SKM-1 treated with dmso at 0.1 percent for 144 hours (cell line): Measurements from ENCODE around the gene CDH7.

Source experiments
- DNase-seq: peaks from one replicate; lab custom pipeline; 2025; ENCODE audit not compliant: unreplicated experiment; lab: John Stamatoyannopoulos, UW

CDH7 gene

GRCh38 chr18:65768120-65768778, 17.4 kb downstream of the CDH7 start:
- no peak for DNase-seq

GRCh38 chr18:65769652-65770051, 18.8 kb downstream of the CDH7 start:
- DNase-seq, result no peak

GRCh38 chr18:65786474-65786873, 35.7 kb downstream of the CDH7 start:
- no peak for DNase-seq

GRCh38 chr18:65788373-65788772, 37.6 kb downstream of the CDH7 start:
- no peak for DNase-seq

GRCh38 chr18:65790604-65791003, 39.8 kb downstream of the CDH7 start:
- DNase-seq, result no peak

- no peak for DNase-seq
These were observed 40.9 kb downstream of the CDH7 start for GRCh38 chr18:65791719-65792118.

GRCh38 chr18:65792456-65793074, 41.8 kb downstream of the CDH7 start:
- DNase-seq, result no peak

- DNase-seq, result no peak
These were observed 57.9 kb downstream of the CDH7 start for GRCh38 chr18:65808759-65809158.

GRCh38 chr18:65811307-65811706, 60.5 kb downstream of the CDH7 start:
- DNase-seq, result no peak

GRCh38 chr18:65815506-65815905, 64.7 kb downstream of the CDH7 start:
- DNase-seq, result no peak

GRCh38 chr18:65817178-65817577, 66.4 kb downstream of the CDH7 start:
- no peak for DNase-seq

- no peak for DNase-seq
These were observed 71.1 kb downstream of the CDH7 start for GRCh38 chr18:65821911-65822310.

- no peak for DNase-seq
These were observed 72.0 kb downstream of the CDH7 start for GRCh38 chr18:65822826-65823225.

- no peak for DNase-seq
These were observed 76.6 kb downstream of the CDH7 start for GRCh38 chr18:65827444-65827843.

GRCh38 chr18:65835881-65836280, 85.1 kb downstream of the CDH7 start:
- DNase-seq, result no peak

GRCh38 chr18:65846107-65846506, 95.3 kb downstream of the CDH7 start:
- DNase-seq, result no peak

GRCh38 chr18:65852273-65852672, 101.5 kb downstream of the CDH7 start:
- no peak for DNase-seq

- DNase-seq, result no peak
These were observed 108.3 kb downstream of the CDH7 start for GRCh38 chr18:65859075-65859474.

- no peak for DNase-seq
These were observed 118.7 kb downstream of the CDH7 start for GRCh38 chr18:65869527-65869926.

- no peak for DNase-seq
These were observed 125.5 kb downstream of the CDH7 start for GRCh38 chr18:65876310-65876709.

- no peak for DNase-seq
These were observed 146.5 kb downstream of the CDH7 start for GRCh38 chr18:65897292-65897691.

GRCh38 chr18:65901522-65901921, 150.7 kb downstream of the CDH7 start:
- DNase-seq, result no peak

- no peak for DNase-seq
These were observed 155.8 kb downstream of the CDH7 start for GRCh38 chr18:65906621-65907034.
